Endodermal cell (in vitro differentiated cells): Measurements from ENCODE around the gene CNRIP1. TPM values are rescaled to one million over a fixed set of nuclear protein-coding genes. Genes with fewer than 3 reads are reported as not detected.
A peak's percentile ranks its signal among the peaks of the same experiment; 100 is the strongest.

ENCODE experiments used
- DNase-seq: peaks from one replicate; pipeline ENCODE4 v3.0.0-alpha.2; 2017
- H3K27ac ChIP-seq: 2 replicates; pipeline ENCODE4 v1.5.1; 2013; ENCODE audit warnings: mild to moderate bottlenecking, low read depth, low read length, moderate library complexity
- H3K27me3 ChIP-seq: 2 replicates; pipeline ENCODE4 v1.6.1; 2013; ENCODE audit warnings: mild to moderate bottlenecking, low read length, moderate library complexity; ENCODE audit not compliant: insufficient read depth, control insufficient read depth, poor library complexity, severe bottlenecking
- H3K36me3 ChIP-seq: 2 replicates; pipeline ENCODE4 v1.7.0; 2013; ENCODE audit warnings: mild to moderate bottlenecking, low read length, moderate library complexity; ENCODE audit not compliant: control insufficient read depth, insufficient read depth
- H3K4me1 ChIP-seq: one replicate; pipeline ENCODE4 v1.7.0; 2013; ENCODE audit warnings: low read length; ENCODE audit not compliant: control insufficient read depth, insufficient read depth
- H3K4me3 ChIP-seq: 2 replicates; pipeline ENCODE4 v1.5.1; 2013; ENCODE audit warnings: mild to moderate bottlenecking, low read length, moderate library complexity
- H3K9ac ChIP-seq: 2 replicates; pipeline ENCODE4 v1.6.1; 2013; ENCODE audit warnings: mild to moderate bottlenecking, low read length, moderate library complexity; ENCODE audit not compliant: poor library complexity, severe bottlenecking; ENCODE audit errors: extremely low read depth
- H3K9me3 ChIP-seq: 2 replicates; pipeline ENCODE4 v1.6.1; 2013; ENCODE audit warnings: mild to moderate bottlenecking, low read length, moderate library complexity; ENCODE audit not compliant: control insufficient read depth
- H3K27ac Mint-ChIP-seq: 2 replicates; pipeline ENCODE4 v1.8.0; 2020; ENCODE audit warnings: mixed read lengths
- H3K27me3 Mint-ChIP-seq: 2 replicates; pipeline ENCODE4 v1.8.0; 2021; ENCODE audit warnings: mild to moderate bottlenecking, mixed read lengths; ENCODE audit not compliant: insufficient read depth
- H3K36me3 Mint-ChIP-seq: 2 replicates; pipeline ENCODE4 v1.8.0; 2020; ENCODE audit warnings: low read depth, mixed read lengths
- H3K4me1 Mint-ChIP-seq: 2 replicates; pipeline ENCODE4 v1.8.0; 2020; ENCODE audit warnings: mixed read lengths
- H3K4me3 Mint-ChIP-seq: 2 replicates; pipeline ENCODE4 v1.8.0; 2020; ENCODE audit warnings: mild to moderate bottlenecking, moderate library complexity, mixed read lengths
- H3K9me3 Mint-ChIP-seq: 2 replicates; pipeline ENCODE4 v1.8.0; 2020; ENCODE audit warnings: mild to moderate bottlenecking, mixed read lengths
- CTCF ChIP-seq: fragments of 200-600 bp; sonication (generic); conservative IDR thresholded peaks from 2 replicates; pipeline ENCODE4 v1.5.0; 2021; ENCODE audit warnings: antibody characterized with exemption, mild to moderate bottlenecking
- WGBS, 2 experiments: methylation state at CpG; one replicate each; pipeline versions ENCODE4 v1.1.5 to v1.1.7; 2013; ENCODE audit warnings: missing lambda C conversion rate in 2 of 2, mixed read lengths in 1 of 2; ENCODE audit not compliant: insufficient coverage in 1 of 2, insufficient read length in 1 of 2; 5-methylcytosine and 5-hydroxymethylcytosine counted together
- total RNA-seq, 2 donors: library from RNA; stranded (reverse); fragmentation: NEBNext Ultra II Directional in 1 of 2; extraction: Animal tissue kit (Norgen Biotek cat#: 25700) in 1 of 2; gene quantifications; 2 replicates in 1 of 2; 3 replicates in 1 of 2; pipeline ENCODE4 v1.2.1, GENCODE V29; 2021

CNRIP1 gene
- total RNA-seq, 2 donors from 2014 or later, result 0.57 TPM; not detected in 1

DNA sequence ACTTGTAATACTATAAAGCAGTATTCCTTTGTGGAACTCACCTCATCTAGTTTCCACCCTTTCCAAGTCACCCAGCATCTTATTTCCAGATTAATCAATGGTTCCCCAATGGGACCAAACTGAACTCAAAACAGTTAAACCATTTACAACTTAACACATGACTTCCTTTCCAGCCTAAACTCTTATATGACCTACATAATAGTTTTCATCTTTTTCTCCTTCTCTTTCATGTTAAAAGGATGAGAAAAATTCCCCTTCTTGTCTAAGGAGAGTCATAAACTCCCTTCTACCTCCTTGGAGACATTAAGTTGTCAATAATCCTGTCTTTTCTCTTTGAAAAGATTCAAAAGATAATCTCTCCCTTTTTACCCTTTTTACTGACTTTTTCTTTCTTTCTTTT lies 74.1 kb downstream of the CNRIP1 start:
- H3K36me3 Mint-ChIP-seq, result peaks cover 3% of the 10 kb centered on the region
- H3K36me3 ChIP-seq, result peaks cover 6% of the 10 kb centered on the region
- no peaks in the 10 kb centered on the region for H3K27me3 Mint-ChIP-seq
- H3K4me3 ChIP-seq, result no peak overlapping the region
- H3K27ac ChIP-seq, result no peak overlapping the region
- no peak overlapping the region for H3K27ac Mint-ChIP-seq
- peaks cover 10% of the 10 kb centered on the region for H3K4me1 Mint-ChIP-seq
- no peak for TF ChIP-seq CTCF
- no peak overlapping the region for H3K9ac ChIP-seq
- H3K27me3 ChIP-seq, result no peaks in the 10 kb centered on the region
- no peak for DNase-seq
- no peak overlapping the region for H3K4me3 Mint-ChIP-seq
- peaks cover 11% of the 10 kb centered on the region for H3K4me1 ChIP-seq
- H3K9me3 Mint-ChIP-seq, result no peaks in the 10 kb centered on the region
- H3K9me3 ChIP-seq, result no peaks in the 10 kb centered on the region

- H3K27ac ChIP-seq, result no peak overlapping the region
- Mint-ChIP-seq H3K27me3 (no peaks in the 10 kb centered on the region), H3K27ac (no peak overlapping the region), H3K4me1 (peaks cover 10% of the 10 kb centered on the region), H3K36me3 (peaks cover 1% of the 10 kb centered on the region), H3K9me3 (no peaks in the 10 kb centered on the region), H3K4me3 (no peak overlapping the region)
- peaks cover 10% of the 10 kb centered on the region for H3K36me3 ChIP-seq
- H3K27me3 ChIP-seq, result no peaks in the 10 kb centered on the region
- no peak overlapping the region for H3K9ac ChIP-seq
- WGBS, 2 experiments, result 99% methylated on average over 4 of the region's 4 CpGs; no CpG with 5 or more reads in 1 of the 2 experiments
- no peak for DNase-seq
- no peak overlapping the region for H3K4me3 ChIP-seq
- TF ChIP-seq CTCF, result no peak
- no peaks in the 10 kb centered on the region for H3K9me3 ChIP-seq
- peaks cover 11% of the 10 kb centered on the region for H3K4me1 ChIP-seq
These were observed 74.7 kb downstream of the CNRIP1 start for GRCh38 chr2:68245066-68245465.

GRCh38 chr2:68244456-68244855 lies 75.3 kb downstream of the CNRIP1 start:
- H3K4me1 Mint-ChIP-seq, result peaks cover 11% of the 10 kb centered on the region
- no peaks in the 10 kb centered on the region for H3K27me3 Mint-ChIP-seq
- TF ChIP-seq CTCF, result peak; percentile 49
- Histone ChIP-seq H3K4me3 (no peak overlapping the region), H3K9me3 (no peaks in the 10 kb centered on the region), H3K4me1 (peaks cover 9% of the 10 kb centered on the region), H3K9ac (no peak overlapping the region), H3K27ac (no peak overlapping the region), H3K36me3 (peaks cover 13% of the 10 kb centered on the region), H3K27me3 (no peaks in the 10 kb centered on the region)
- no peaks in the 10 kb centered on the region for H3K36me3 Mint-ChIP-seq
- H3K27ac Mint-ChIP-seq, result no peak overlapping the region
- no peak for DNase-seq
- H3K9me3 Mint-ChIP-seq, result no peaks in the 10 kb centered on the region
- WGBS, 2 experiments, result 88 to 97% methylated on average over 2 of the region's 2 CpGs
- no peak overlapping the region for H3K4me3 Mint-ChIP-seq

Other genes with a start within 250 kb of the CNRIP1 start
- 10 to 100 TPM; 16.6 to 21.3 TPM for gene PNO1, start 162.1 kb downstream of the CNRIP1 start, total RNA-seq
- 10 to 100 TPM; 57.4 to 59.5 TPM for gene PPP3R1, start 67.4 kb downstream of the CNRIP1 start, total RNA-seq
- not detected for gene PLEK, start 45.3 kb upstream of the CNRIP1 start, total RNA-seq
- gene FBXO48, start 147.3 kb upstream of the CNRIP1 start, total RNA-seq, result 1 to 10 TPM; 1.3 to 1.5 TPM
- 1 to 10 TPM; 8.7 to 9.7 TPM for gene APLF, start 147.6 kb upstream of the CNRIP1 start, total RNA-seq